MCF 10A (cell line): ENCODE measurements around the gene TFAP2E. TPM values are rescaled to one million over a fixed set of nuclear protein-coding genes. Genes with fewer than 3 reads are reported as not detected.

Experiments
- BruUV-seq: library from RNA; stranded (reverse); fragments of 400-500 nt; replicated peaks from 2 replicates; lab custom pipeline; 2021; lab: Mats Ljungman, UMichigan
- CTCF ChIA-PET: fragments of 300-600 bp; sonication (Branson Sonifier 250); formaldehyde crosslinking; extraction: SDS; loops from one replicate; lab custom pipeline; 2021; ENCODE audit warnings: antibody characterized with exemption, inconsistent platforms; lab: Yijun Ruan, JAX
- POLR2A ChIA-PET: fragments of 300-600, 350-650 bp; sonication (Branson Sonifier 250); formaldehyde crosslinking; extraction: SDS; loops from one replicate; lab custom pipeline; 2020; ENCODE audit warnings: antibody characterized with exemption, inconsistent platforms; lab: Yijun Ruan, JAX
- DNase-seq: peaks from one replicate; pipeline ENCODE4 v3.0.0-alpha.2; 2018; ENCODE audit not compliant: unreplicated experiment
- H3K27ac Mint-ChIP-seq: one replicate; pipeline ENCODE4 v1.8.0; 2022; ENCODE audit warnings: mild to moderate bottlenecking, low read depth, mixed read lengths; ENCODE audit not compliant: unreplicated experiment
- H3K27me3 Mint-ChIP-seq: one replicate; pipeline ENCODE4 v1.8.0; 2022; ENCODE audit warnings: mixed read lengths; ENCODE audit not compliant: insufficient read depth, unreplicated experiment
- H3K36me3 Mint-ChIP-seq: one replicate; pipeline ENCODE4 v1.8.0; 2022; ENCODE audit warnings: mild to moderate bottlenecking, moderate library complexity, mixed read lengths; ENCODE audit not compliant: insufficient read depth, unreplicated experiment
- H3K4me1 Mint-ChIP-seq: one replicate; pipeline ENCODE4 v1.8.0; 2022; ENCODE audit warnings: mixed read lengths; ENCODE audit not compliant: insufficient read depth, unreplicated experiment
- H3K4me3 Mint-ChIP-seq: one replicate; pipeline ENCODE4 v1.8.0; 2022; ENCODE audit warnings: mild to moderate bottlenecking, moderate library complexity, mixed read lengths; ENCODE audit not compliant: unreplicated experiment
- H3K9me3 Mint-ChIP-seq: one replicate; pipeline ENCODE4 v1.8.0; 2022; ENCODE audit warnings: mixed read lengths; ENCODE audit not compliant: unreplicated experiment
- intact Hi-C: fragments of 100-400 bp; cut with micrococcal nuclease; formaldehyde crosslinking; loops from 2 replicates; pipeline ENCODE4 v1.14.1; 2022
- total RNA-seq: library from RNA; stranded (reverse); gene quantifications from 2 replicates; pipeline ENCODE4 v1.2.3, GENCODE V29; 2022
- TF ChIP-seq, protein P1 (sequence below): fragments of 200-600 bp; IDR thresholded peaks from one replicate; pipeline ENCODE4 v1.8.0; 2022; ENCODE audit warnings: antibody characterized with exemption, mild to moderate bottlenecking; ENCODE audit not compliant: unreplicated experiment

TFAP2E gene
- total RNA-seq, 1 experiment from 2014 or later, result 0.30 TPM

DNA sequence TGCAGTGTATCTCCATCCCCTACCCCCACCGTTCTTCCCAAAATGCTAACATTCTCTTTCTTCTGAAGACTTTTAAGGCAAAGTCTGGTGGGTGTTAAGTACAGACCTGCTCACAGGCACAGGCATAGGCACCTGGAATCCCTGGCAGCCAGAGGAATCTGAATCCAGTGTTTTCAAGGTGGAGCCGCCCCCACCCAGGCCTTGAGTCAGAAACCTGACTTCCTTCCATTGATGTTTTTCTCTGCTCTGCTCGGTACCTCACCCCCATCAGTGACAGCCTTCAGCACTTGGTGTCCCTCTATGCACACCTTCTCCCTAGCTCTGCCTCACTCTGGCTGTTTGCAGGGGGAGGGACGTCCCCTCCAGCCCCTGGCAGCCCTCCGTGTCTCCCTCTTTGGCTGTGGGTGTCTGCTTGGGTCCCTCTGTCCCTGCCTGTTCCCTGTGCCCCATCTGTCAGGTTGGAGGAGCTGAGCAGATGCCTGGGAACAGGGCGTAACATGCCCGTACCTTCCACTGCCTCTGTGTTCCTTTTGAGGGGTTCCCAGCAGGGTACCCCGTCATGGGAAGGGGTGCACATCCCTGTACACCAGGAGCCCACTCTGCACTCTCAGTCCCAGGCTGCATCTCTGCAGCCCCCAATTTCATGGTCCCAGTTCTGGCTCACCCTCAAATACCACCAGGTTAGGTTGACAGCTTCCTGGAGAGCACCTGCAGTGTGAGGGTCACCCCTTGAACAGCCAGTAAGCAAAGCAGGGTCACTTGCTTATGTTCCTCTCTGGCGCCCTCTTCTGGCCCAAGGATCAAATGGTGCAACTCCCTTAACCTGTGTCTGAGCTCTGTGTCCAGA, 8.9 kb upstream of the TFAP2E start:
- Mint-ChIP-seq H3K36me3 (peaks cover 23% of the 10 kb centered on the region), H3K27ac (no peak overlapping the region), H3K27me3 (no peaks in the 10 kb centered on the region), H3K4me1 (peaks cover 32% of the 10 kb centered on the region), H3K9me3 (no peaks in the 10 kb centered on the region), H3K4me3 (no peak overlapping the region)
- ChIA-PET POLR2A (interaction anchor here (0.6 to 2.4 kb wide), 4 partner anchors 8 to 155 kb away, joined by 3 to 20 read pairs (median 6); partner anchors contain the start of genes KIAA0319L and NCDN), CTCF (interaction anchor here (0.5 to 9.2 kb wide), 35 partner anchors 8 to 531 kb away, joined by 3 to 177 read pairs (median 4); no protein-coding TSS in a partner anchor)
- no TSS peak for BruUV-seq
- TF ChIP-seq, protein P1, sequence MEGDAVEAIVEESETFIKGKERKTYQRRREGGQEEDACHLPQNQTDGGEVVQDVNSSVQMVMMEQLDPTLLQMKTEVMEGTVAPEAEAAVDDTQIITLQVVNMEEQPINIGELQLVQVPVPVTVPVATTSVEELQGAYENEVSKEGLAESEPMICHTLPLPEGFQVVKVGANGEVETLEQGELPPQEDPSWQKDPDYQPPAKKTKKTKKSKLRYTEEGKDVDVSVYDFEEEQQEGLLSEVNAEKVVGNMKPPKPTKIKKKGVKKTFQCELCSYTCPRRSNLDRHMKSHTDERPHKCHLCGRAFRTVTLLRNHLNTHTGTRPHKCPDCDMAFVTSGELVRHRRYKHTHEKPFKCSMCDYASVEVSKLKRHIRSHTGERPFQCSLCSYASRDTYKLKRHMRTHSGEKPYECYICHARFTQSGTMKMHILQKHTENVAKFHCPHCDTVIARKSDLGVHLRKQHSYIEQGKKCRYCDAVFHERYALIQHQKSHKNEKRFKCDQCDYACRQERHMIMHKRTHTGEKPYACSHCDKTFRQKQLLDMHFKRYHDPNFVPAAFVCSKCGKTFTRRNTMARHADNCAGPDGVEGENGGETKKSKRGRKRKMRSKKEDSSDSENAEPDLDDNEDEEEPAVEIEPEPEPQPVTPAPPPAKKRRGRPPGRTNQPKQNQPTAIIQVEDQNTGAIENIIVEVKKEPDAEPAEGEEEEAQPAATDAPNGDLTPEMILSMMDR, result peak; percentile 79
- intact Hi-C loops, result loop anchor here (1.0 to 2.0 kb wide), 2 partner anchors 113 to 361 kb away; no protein-coding TSS in a partner anchor
- DNase-seq, result peak; percentile 90

DNA sequence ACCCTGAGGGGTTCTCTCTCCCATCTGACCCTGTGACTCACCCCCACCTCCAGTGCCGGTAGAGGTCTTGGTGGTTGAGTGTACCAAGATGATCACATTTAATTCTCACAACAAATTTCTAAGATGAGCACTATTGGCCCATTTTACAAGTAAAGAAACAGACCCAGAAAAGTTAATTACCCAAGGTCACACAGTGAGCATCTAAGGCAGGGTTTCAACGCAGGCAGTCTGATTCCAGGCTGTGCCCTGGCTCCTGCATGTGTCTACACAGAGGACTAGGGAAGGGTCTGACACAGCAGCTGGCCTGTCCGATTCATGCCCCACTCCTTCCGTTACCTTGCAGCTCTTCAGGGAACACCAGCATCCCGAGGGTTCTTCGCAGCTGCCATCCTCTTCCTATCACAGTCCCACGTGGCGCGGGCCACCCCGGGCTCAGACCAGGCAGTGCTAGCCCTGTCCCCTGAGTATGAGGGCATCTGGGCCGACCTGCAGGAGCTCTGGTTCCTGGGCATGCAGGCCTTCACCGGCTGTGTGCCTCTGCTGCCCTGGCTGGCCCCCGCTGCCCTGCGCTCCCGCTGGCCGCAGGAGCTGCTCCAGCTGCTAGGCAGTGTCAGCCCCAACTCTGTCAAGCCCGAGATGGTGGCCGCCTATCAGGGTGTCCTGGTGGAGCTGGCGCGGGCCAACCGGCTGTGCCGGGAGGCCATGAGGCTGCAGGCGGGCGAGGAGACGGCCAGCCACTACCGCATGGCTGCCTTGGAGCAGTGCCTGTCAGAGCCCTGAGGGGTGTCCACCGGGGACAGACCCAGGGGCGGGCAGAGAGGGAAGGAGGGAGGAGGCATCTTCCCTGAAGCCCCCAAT, 8.0 kb upstream of the TFAP2E start:
- intact Hi-C loops, result loop anchor here (1.0 to 5.0 kb wide), 3 partner anchors 77 to 362 kb away; partner anchors contain the start of gene PSMB2
- no peak for DNase-seq
- Mint-ChIP-seq H3K27ac (no peak overlapping the region), H3K4me3 (no peak overlapping the region), H3K4me1 (peaks cover 31% of the 10 kb centered on the region), H3K9me3 (no peaks in the 10 kb centered on the region), H3K36me3 (peaks cover 23% of the 10 kb centered on the region), H3K27me3 (no peaks in the 10 kb centered on the region)
- ChIA-PET CTCF (interaction anchor here (0.6 to 9.2 kb wide), 33 partner anchors 8 to 530 kb away, joined by 3 to 177 read pairs (median 4); no protein-coding TSS in a partner anchor), POLR2A (interaction anchor here (0.6 to 2.4 kb wide), 4 partner anchors 9 to 155 kb away, joined by 3 to 20 read pairs (median 6); partner anchors contain the start of genes KIAA0319L and NCDN)
- BruUV-seq, result no TSS peak
- TF ChIP-seq, protein P1, result no peak

DNA sequence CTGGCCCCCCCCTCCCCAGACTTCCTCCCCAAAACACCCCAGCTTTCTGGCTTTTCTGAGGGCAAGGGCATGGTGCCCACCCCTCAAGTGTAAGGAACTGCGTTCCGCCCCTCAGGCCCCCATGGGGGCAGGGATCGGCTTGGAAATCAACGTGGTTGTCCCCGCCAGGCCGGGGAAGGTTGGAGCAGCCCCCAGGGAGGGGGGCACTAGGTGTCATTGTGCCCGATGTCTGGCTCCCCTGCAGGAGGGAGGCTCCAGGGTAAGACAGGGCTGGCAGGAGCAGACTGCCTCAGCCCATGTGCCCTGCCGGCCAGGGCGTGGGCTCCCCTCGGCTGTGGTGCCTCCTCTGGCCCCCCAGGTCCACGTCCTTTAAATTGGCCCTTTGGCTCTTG, 7.4 kb upstream of the TFAP2E start:
- Mint-ChIP-seq H3K27ac (no peak overlapping the region), H3K4me1 (peaks cover 35% of the 10 kb centered on the region)
- BruUV-seq, result no TSS peak

More for the DNA sequence above, 7.4 kb upstream of the TFAP2E start:
- no peak overlapping the region for H3K4me3 Mint-ChIP-seq
- no peak for DNase-seq
- H3K9me3 Mint-ChIP-seq, result no peaks in the 10 kb centered on the region
- intact Hi-C loops, result loop anchor here (2.0 to 5.0 kb wide), 2 partner anchors 77 to 363 kb away; partner anchors contain the start of gene PSMB2
- peaks cover 21% of the 10 kb centered on the region for H3K36me3 Mint-ChIP-seq
- TF ChIP-seq, protein P1, result no peak
- ChIA-PET CTCF (interaction anchor here (0.6 to 9.2 kb wide), 9 partner anchors 28 to 214 kb away, joined by 3 to 177 read pairs (median 6); no protein-coding TSS in a partner anchor), POLR2A (interaction anchor here (1.1 to 2.4 kb wide), 3 partner anchors 9 to 116 kb away, joined by 3 to 9 read pairs (median 4); partner anchors contain the start of genes KIAA0319L and NCDN)
- H3K27me3 Mint-ChIP-seq, result no peaks in the 10 kb centered on the region
